ENCODE measurements around the gene CAPN3.

DNA sequence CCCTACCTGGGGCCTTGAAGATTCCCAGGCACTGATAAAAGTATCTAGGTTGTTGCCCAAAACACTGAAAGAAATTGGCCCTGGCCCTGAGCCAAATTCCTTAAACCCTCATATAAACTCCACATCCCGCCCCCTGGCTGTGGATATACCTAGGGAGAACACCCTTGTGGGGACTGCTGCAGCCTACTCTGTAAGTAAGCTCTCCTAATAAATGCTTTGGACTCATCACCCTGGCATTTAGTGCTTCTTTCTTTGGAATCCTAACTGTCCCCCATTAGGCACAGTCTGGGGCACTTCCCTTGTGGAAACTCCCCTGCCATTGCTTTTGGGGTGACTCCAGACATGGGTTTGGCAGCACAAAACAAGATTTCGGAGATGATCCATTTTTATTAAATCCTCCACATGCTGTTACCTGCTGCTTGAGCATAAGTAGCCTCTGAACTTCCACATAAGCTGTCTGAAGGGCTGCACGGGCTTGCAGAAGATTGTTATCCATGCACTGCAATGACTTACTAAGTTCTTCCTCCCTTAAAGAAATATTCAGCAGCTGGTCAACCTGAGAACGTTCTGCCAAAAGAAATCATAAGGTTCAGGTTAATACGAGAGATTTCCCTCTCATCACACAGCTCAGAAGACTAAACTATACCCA, 85.2 kb downstream of the CAPN3 start:
- TF ChIP-seq, protein P1, sequence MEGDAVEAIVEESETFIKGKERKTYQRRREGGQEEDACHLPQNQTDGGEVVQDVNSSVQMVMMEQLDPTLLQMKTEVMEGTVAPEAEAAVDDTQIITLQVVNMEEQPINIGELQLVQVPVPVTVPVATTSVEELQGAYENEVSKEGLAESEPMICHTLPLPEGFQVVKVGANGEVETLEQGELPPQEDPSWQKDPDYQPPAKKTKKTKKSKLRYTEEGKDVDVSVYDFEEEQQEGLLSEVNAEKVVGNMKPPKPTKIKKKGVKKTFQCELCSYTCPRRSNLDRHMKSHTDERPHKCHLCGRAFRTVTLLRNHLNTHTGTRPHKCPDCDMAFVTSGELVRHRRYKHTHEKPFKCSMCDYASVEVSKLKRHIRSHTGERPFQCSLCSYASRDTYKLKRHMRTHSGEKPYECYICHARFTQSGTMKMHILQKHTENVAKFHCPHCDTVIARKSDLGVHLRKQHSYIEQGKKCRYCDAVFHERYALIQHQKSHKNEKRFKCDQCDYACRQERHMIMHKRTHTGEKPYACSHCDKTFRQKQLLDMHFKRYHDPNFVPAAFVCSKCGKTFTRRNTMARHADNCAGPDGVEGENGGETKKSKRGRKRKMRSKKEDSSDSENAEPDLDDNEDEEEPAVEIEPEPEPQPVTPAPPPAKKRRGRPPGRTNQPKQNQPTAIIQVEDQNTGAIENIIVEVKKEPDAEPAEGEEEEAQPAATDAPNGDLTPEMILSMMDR (tag by site-specific recombination; IDR thresholded peaks at IDR 0.05) = no peak
- TF ChIP-seq BCL11A (tag by site-specific recombination; IDR thresholded peaks at IDR 0.05; ENCODE audit: low read depth) (no peak), ZNF629 (tag by site-specific recombination; IDR thresholded peaks at IDR 0.05) (no peak)

All from HEK293 (cell line).